Effector memory CD8-positive, alpha-beta T cell (primary cell): ENCODE measurements around the gene GREM1.

ENCODE experiments used
- ATAC-seq: fragments of 150-1000 bp; cut with Tn5 transposase; replicated peaks from 2 replicates; pipeline ENCODE4 v1.10.0; 2021; ENCODE audit warnings: mild to moderate bottlenecking, moderate library complexity
- DNase-seq, 3 experiments: peaks; one replicate each; pipeline ENCODE4 v3.0.0; 2021
- H3K27ac Mint-ChIP-seq, 2 donors: one replicate each; pipeline ENCODE4 v1.8.0; 2022; ENCODE audit warnings: mild to moderate bottlenecking in 2 of 2, mixed read lengths in 2 of 2, moderate library complexity in 2 of 2
- H3K27me3 Mint-ChIP-seq, 2 donors: one replicate each; pipeline ENCODE4 v1.8.0; 2022; ENCODE audit warnings: mixed read lengths in 2 of 2
- H3K36me3 Mint-ChIP-seq: one replicate; pipeline ENCODE4 v1.8.0; 2022; ENCODE audit warnings: mild to moderate bottlenecking, moderate library complexity, mixed read lengths; ENCODE audit not compliant: insufficient read depth
- H3K4me1 Mint-ChIP-seq, 2 donors: one replicate each; pipeline ENCODE4 v1.8.0; 2022; ENCODE audit warnings: low read depth in 2 of 2, mixed read lengths in 2 of 2
- H3K4me3 Mint-ChIP-seq, 2 donors: one replicate each; pipeline ENCODE4 v1.8.0; 2022; ENCODE audit warnings: mild to moderate bottlenecking in 2 of 2, mixed read lengths in 2 of 2, moderate library complexity in 2 of 2
- H3K9me3 Mint-ChIP-seq, 2 donors: one replicate each; pipeline ENCODE4 v1.8.0; 2022; ENCODE audit warnings: mixed read lengths in 2 of 2
- total RNA-seq, 9 experiments: gene quantifications; one replicate each; lab custom pipeline; 2026; lab: John Stamatoyannopoulos, UW

The GREM1 gene
- 0 to 0.20 (median 0.12) reads per million in 9 experiments for total RNA-seq

GRCh38 chr15:32717426-32718226, at the start of gene GREM1:
GREM1 (plus strand) TSS chr15:32718004; CDS start chr15:32730691, 12,687 bp downstream.
- Mint-ChIP-seq H3K9me3 (peaks cover 0 to 2% of the 10 kb centered on the region in 2 donors), H3K36me3 (no peaks in the 10 kb centered on the region), H3K27ac (no peak within 1 kb of the TSS), H3K4me1 (peaks cover 7 to 10% of the 10 kb centered on the region in 2 donors), H3K27me3 (peaks cover 60 to 74% of the 10 kb centered on the region in 2 donors), H3K4me3 (peak within 1 kb of the TSS; percentile 43 to 64)
- no peak for ATAC-seq
- no peak for DNase-seq

GRCh38 chr15:32668942-32669341, 48.9 kb upstream of the GREM1 start:
- no peaks in the 10 kb centered on the region for H3K36me3 Mint-ChIP-seq
- no peaks in the 10 kb centered on the region for H3K4me1 Mint-ChIP-seq
- H3K9me3 Mint-ChIP-seq: no peaks in the 10 kb centered on the region
- H3K27ac Mint-ChIP-seq: no peak overlapping the region
- no peak for ATAC-seq
- H3K27me3 Mint-ChIP-seq: no peaks in the 10 kb centered on the region
- H3K4me3 Mint-ChIP-seq: no peak overlapping the region
- no peak for DNase-seq

- no peaks in the 10 kb centered on the region for H3K36me3 Mint-ChIP-seq
- H3K4me1 Mint-ChIP-seq: no peaks in the 10 kb centered on the region
- no peaks in the 10 kb centered on the region for H3K9me3 Mint-ChIP-seq
- no peak for ATAC-seq
- no peak for DNase-seq
- H3K27me3 Mint-ChIP-seq: no peaks in the 10 kb centered on the region
- no peak overlapping the region for H3K27ac Mint-ChIP-seq
- no peak overlapping the region for H3K4me3 Mint-ChIP-seq
Observed at GRCh38 chr15:32669896-32670611, 47.8 kb upstream of the GREM1 start.

GRCh38 chr15:32670623-32671022, 47.2 kb upstream of the GREM1 start:
- ATAC-seq: no peak
- Mint-ChIP-seq H3K4me1 (no peaks in the 10 kb centered on the region), H3K27me3 (no peaks in the 10 kb centered on the region), H3K9me3 (no peaks in the 10 kb centered on the region), H3K4me3 (no peak overlapping the region), H3K36me3 (no peaks in the 10 kb centered on the region), H3K27ac (no peak overlapping the region)
- DNase-seq: no peak

- Mint-ChIP-seq H3K36me3 (no peaks in the 10 kb centered on the region), H3K4me3 (no peak overlapping the region), H3K9me3 (no peaks in the 10 kb centered on the region), H3K27ac (no peak overlapping the region), H3K4me1 (no peaks in the 10 kb centered on the region), H3K27me3 (no peaks in the 10 kb centered on the region)
- ATAC-seq (no peak), DNase-seq (no peak)
Observed at GRCh38 chr15:32671339-32672325, 46.2 kb upstream of the GREM1 start.

- no peaks in the 10 kb centered on the region for H3K4me1 Mint-ChIP-seq
- no peak for ATAC-seq
- no peak overlapping the region for H3K4me3 Mint-ChIP-seq
- no peak for DNase-seq
- no peaks in the 10 kb centered on the region for H3K9me3 Mint-ChIP-seq
- H3K36me3 Mint-ChIP-seq: no peaks in the 10 kb centered on the region
- no peak overlapping the region for H3K27ac Mint-ChIP-seq
- H3K27me3 Mint-ChIP-seq: no peaks in the 10 kb centered on the region
Observed at GRCh38 chr15:32674681-32675080, 43.1 kb upstream of the GREM1 start.

GRCh38 chr15:32675466-32675865, 42.3 kb upstream of the GREM1 start:
- DNase-seq (no peak), ATAC-seq (no peak)
- Mint-ChIP-seq H3K4me1 (no peaks in the 10 kb centered on the region), H3K36me3 (no peaks in the 10 kb centered on the region), H3K4me3 (no peak overlapping the region), H3K27ac (no peak overlapping the region), H3K27me3 (no peaks in the 10 kb centered on the region), H3K9me3 (no peaks in the 10 kb centered on the region)

- no peak overlapping the region for H3K27ac Mint-ChIP-seq
- no peak overlapping the region for H3K4me3 Mint-ChIP-seq
- no peak for ATAC-seq
- no peaks in the 10 kb centered on the region for H3K4me1 Mint-ChIP-seq
- DNase-seq: no peak
- no peaks in the 10 kb centered on the region for H3K36me3 Mint-ChIP-seq
- no peaks in the 10 kb centered on the region for H3K27me3 Mint-ChIP-seq
- H3K9me3 Mint-ChIP-seq: no peaks in the 10 kb centered on the region
Observed at GRCh38 chr15:32676169-32676568, 41.6 kb upstream of the GREM1 start.

- ATAC-seq (no peak), DNase-seq (no peak)
- Mint-ChIP-seq H3K4me3 (no peak overlapping the region), H3K9me3 (no peaks in the 10 kb centered on the region), H3K27me3 (no peaks in the 10 kb centered on the region), H3K4me1 (no peaks in the 10 kb centered on the region), H3K36me3 (no peaks in the 10 kb centered on the region), H3K27ac (no peak overlapping the region)
Observed at GRCh38 chr15:32677238-32677750, 40.5 kb upstream of the GREM1 start.

GRCh38 chr15:32679298-32679690, 38.5 kb upstream of the GREM1 start:
- no peaks in the 10 kb centered on the region for H3K27me3 Mint-ChIP-seq
- H3K27ac Mint-ChIP-seq: peak overlapping the region in 1 of 2 donors; percentile 20
- ATAC-seq: no peak

GRCh38 chr15:32682569-32682968, 35.2 kb upstream of the GREM1 start:
- no peak for ATAC-seq
- H3K27me3 Mint-ChIP-seq: no peaks in the 10 kb centered on the region
- no peaks in the 10 kb centered on the region for H3K36me3 Mint-ChIP-seq

More at GRCh38 chr15:32679298-32679690, 38.5 kb upstream of the GREM1 start:
- Mint-ChIP-seq H3K4me1 (peaks cover 0 to 2% of the 10 kb centered on the region in 2 donors), H3K9me3 (no peaks in the 10 kb centered on the region), H3K4me3 (no peak overlapping the region), H3K36me3 (no peaks in the 10 kb centered on the region)
- DNase-seq: no peak

GRCh38 chr15:32682977-32683630, 34.7 kb upstream of the GREM1 start:
- Mint-ChIP-seq H3K36me3 (no peaks in the 10 kb centered on the region), H3K27me3 (no peaks in the 10 kb centered on the region), H3K4me3 (no peak overlapping the region), H3K4me1 (peaks cover 0 to 2% of the 10 kb centered on the region in 2 donors), H3K9me3 (no peaks in the 10 kb centered on the region), H3K27ac (no peak overlapping the region)
- ATAC-seq: no peak
- no peak for DNase-seq

More at GRCh38 chr15:32682569-32682968, 35.2 kb upstream of the GREM1 start:
- DNase-seq: no peak
- Mint-ChIP-seq H3K4me3 (no peak overlapping the region), H3K4me1 (peaks cover 0 to 2% of the 10 kb centered on the region in 2 donors), H3K9me3 (no peaks in the 10 kb centered on the region), H3K27ac (no peak overlapping the region)
